ENCODE results near the gene RNF183.
"Not testable (repeated sequence)": the region's sequence is repeated elsewhere in the genome, so short reads cannot be mapped to it uniquely, and the experiment has no call there.

Gene RNF183

DNA sequence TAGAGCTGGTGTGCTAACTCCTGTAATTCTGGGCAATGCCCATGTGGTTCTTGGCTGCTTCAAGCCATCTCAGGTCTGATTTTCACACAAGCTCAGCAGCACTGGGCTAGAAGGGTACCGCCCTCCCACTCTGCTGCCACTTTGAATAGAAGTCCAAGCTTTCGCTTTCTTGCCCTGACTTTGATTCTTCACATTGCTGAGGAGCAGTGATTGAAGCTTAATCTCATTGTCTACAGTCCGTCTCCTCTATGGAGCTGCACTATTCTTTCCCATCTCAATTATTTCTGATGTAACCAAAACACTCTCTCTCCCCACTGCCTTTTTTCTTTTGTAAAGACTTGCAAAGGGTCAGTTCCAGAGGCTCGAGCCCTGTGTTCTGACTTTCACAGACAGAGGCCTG lies 12.9 kb upstream of the RNF183 start:
- DNase-seq (ENCODE audit: low spot score), result no peak

DNA sequence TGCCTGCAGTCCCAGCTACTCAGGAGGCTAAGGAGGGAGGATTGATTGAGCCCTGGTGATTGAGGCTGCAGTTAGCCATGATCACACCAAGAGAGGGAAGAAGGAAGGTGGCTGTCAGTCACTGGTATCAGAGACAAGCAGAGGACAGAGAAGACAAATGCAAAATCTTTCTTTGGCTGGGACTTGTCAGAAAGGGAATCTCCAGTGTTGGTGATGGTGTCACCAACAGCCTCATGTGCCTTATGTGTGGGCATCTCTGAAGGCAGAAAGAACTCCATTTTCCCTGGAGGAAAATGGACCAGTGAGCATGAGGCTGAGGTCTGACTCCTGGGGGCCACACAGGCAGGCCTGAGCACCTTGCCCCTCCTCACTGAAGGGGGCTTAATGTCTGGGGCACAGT lies 12.1 kb upstream of the RNF183 start:
- DNase-seq (ENCODE audit: low spot score), result no peak

DNA sequence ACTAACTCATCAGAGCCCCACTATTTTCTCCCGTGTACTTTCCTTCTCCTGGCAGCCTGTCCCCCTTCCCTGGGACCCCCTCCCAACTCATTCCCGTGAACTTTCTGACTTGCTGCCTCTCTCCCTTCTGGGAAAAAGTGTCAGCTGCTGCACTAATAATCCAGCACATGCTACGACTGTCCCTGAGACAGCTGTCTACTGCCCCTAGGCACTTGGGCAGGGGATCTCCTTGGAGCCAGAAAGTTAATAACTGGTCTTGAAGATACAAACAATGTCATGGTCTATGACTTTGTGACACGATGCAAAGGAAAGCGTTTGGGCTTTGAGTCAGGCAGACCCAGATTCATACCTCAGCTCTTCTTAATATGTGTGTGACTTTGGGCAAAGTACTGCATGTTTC lies 10.1 kb upstream of the RNF183 start:
- DNase-seq (ENCODE audit: low spot score), result no peak

DNA sequence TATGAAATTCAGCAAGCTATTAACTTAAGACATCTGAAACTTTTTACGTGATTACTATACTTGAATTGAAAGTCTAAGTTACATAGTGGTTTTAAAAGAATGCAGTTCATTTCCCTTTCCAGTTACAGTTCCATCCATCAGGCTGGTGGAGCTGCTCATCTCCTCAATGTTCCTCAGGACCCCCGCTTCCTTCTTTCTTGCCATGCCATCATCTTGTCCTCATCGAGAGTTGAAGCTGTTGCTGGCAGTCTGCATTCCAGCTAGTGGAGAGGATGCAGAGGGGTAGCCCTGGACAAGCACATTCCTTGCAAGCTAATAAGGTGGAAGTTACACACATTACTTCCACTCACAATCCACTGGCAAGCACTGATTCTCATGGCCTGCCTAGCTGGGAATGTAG lies 8.8 kb upstream of the RNF183 start:
- DNase-seq (ENCODE audit: low spot score), result no peak

DNA sequence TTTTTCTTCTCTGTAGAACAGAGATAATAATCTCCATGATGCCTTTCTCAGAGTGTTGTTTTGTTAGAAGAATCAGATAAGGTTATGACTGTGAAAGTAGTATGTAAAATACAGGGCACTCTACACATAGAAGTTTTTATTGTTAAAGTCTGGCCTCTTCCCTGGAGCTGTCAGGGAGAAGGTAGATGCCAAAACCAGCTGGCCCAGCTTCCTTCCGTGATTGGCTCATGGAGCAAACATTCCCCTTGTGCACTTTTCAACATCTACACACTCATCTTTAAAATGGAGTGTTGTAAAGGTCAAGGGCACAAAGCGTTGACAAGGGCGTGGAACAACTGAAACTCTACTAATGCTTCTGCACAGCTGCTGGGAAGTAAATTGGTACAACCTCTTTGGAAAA lies 7.4 kb upstream of the RNF183 start:
- no peak for DNase-seq (ENCODE audit: low spot score)

DNA sequence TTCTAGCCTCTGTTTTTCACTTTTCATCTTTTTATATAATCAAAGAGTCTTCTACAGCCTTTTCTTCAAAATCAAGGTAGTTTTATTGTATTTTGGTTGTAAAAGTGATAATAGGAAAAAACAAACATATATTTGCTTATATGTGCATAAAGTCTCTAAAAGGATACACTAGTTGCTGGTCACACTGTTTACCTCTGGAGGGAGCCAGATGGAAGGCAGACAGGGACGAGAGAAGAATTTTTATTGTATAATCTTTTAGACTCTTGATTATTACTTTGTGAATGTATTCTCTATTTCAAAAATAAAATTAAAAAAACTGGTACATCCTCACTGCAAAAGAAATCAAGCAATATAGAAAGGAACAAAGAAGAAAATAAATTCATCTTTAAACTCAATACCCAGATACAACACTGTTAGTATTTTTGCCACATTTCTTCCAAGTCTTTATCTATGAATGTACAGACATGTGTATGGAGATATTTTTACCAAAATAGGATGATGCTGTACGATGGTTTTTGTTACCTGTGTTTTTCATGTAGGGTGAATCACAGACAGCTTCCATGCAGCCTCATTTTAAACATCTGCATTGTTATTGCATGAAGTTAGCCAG lies 6.1 kb upstream of the RNF183 start:
- no peak for DNase-seq (ENCODE audit: low spot score)

DNA sequence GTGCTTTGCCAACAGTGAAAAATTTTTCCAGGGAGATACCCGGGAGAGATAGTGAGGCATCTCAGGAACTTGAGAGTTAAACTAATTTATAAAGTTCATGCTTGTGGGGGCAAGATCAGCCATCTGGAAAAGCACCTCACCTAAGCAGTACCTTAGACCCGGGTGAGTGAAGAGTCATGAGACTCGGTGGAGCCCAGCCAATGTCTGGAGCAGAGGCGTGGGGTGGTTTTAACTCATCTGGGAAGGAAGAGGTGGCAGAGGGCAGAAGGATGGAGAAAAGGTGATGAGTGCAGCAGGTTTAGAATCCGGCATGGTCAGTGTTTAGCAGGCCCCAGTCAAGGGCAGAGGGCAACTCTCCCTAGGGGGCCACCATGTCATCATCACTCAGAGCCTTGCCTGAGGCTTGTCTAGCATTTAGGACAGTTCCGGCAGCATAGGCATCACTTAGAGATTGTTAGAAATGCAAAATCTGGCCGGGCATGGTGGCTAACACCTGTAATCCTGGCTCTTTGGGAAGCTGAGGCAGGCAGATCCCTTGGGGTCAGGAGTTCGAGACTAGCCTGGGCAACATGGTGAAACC lies 4.3 kb upstream of the RNF183 start:
- no peak for DNase-seq (ENCODE audit: low spot score)

DNA sequence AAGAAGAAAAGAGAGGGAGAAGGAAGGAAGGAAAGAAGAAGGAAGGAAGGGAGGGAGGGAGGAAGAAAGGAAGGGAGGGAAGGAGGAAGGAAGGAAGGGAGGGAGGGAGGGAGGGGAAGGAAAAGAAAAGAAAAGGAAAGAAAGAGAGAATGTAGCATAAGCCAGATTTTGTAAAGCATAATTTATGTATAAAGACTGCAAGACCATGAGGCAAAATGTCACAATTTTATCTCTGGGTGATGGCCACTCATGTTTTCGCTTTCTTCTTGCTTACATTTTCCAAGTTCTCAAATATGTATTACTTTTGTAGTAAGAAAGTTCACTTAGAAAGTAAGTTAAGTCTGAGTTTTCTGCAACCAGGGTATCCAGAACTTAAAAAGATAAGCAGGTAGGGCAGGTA lies 3.4 kb upstream of the RNF183 start:
- no peak for DNase-seq (ENCODE audit: low spot score)

DNA sequence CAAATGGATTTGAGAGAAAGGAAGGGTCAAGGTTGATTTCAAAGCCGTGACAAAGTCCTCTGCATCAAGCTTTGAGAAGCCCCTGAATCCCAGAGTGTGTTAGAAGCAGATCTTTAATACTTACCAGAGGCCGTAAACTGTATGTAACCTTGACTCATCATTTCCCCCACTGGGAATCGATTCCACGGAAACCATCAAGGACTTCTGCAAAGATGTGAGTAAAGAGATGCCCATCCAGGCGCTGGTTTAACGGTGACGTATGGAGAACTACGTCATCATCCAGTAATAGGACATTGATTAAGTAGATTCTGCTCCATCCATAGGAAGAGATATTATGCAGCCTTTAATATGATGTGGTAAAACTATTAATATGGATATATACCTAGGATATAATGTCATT lies 1.6 kb downstream of the RNF183 start:
- no peak for DNase-seq (ENCODE audit: low spot score)

DNA sequence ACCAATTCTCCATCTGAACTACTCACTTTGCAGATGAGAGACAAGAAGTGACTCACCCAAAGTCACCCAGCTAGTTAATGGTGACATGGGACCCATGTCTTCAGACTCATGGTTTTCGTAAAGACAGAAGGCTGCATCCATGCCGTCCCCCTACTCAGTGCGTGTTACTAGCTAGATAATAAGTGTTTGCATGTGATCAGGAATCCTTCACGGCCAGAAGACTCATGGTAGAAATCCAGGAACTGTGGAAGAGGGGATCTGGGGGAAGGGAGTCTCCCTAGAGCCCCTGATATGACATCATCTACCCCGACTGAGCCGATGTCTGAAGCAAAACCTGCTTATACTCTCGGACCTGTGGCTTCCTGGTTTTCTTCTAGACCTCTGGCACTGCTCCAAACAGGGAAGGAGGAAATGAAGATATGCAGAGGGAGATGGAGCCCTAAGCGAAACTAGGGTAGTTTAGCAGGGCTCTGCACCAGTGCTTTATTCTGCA lies 3.3 kb downstream of the RNF183 start:
- no peak for DNase-seq (ENCODE audit: low spot score)

DNA sequence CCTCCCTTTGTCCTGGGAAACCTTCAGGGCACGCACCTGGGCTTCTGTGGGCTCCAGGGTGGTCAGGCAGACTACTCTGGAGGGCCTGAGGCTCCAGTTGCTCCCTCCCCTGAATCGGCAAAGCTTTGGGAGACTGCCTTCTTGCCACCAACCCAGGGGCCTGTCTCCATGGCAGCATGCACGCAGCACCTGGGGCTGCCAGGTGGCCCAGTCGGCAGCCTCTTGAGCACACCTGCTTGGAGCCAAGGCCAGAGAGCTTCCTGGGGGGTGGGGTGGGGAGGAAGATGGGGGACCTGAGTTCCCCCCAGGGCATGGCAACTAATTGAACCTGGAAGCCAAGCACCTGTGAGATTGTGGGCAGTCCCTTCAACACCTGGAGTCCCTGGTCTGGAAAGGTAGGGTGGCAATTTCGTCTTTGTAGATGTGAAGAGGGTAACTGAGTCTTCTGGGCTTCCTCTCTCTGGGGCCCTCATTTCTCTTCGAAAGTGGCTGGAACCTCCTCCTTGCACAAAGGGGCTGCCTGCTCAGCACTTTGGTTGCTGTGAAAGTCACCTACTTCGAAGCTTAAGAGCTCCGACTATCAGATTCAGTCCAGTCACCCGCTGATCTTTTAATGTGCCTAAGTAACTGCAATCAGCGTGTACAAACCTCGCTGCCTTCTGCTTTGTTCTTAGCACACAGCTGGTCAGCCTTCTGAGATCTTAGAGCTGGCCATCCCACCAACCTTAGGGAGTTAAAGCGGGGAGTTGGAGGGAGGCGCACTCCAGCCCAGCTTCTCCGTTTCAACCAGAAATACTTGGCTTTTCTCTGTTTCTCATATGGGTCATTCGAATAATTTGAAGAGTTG lies 4.0 kb downstream of the RNF183 start:
- DNase-seq (ENCODE audit: low spot score), result no peak

DNA sequence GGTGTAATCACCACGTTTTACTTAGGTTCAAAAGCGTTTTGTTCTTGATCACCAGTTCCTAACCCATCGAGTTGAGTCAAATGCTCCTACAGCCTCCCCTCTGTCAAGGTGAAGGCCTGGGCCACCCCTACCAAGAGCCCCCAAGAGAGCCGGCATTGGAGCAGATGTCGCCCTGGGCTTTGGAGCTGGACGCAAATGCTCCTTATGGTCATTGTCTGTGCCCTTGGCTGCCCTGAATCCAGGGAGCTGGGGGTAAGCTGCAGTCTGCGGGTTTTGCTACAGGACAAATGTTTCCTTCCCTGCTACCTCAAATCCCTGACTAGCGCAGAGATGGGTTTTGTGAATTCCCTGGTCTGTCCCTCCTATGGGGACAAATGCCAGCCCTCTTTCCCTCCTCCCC lies 4.9 kb downstream of the RNF183 start:
- no peak for DNase-seq (ENCODE audit: low spot score)

DNA sequence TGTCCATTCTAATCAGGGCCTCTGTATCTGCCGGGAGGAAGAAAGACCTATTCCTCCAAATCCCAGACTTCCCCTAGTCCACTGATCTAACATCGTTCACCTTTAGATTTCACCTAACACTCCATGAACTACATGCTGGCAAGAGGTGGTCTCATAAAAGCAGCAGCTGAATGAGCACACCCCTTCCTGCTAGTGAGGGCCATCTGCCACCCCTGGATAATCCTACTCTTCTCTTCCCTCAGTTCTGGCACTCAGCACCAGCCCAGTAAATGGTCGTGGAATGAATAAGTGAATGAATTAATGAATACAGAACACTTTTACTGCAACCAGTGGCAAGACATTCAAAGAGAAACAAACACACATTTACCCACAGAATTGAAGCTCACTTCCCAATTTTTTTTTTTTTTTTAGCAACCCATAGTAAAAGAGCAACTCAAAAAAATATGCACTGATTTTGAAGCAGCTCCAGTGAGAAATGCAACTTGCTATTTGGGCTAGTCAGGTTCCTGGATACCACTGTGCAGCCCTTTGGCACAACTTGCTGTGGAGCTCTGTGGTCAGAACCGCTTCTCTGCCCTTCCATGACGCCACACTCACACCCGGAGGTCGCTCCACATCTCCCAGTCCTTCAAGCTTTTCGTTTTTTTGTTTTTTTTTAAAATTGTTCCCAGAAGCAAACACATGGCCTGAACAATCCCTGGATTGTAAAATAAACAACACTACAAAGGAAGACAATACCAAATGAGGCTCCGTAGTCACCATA lies 6.2 kb downstream of the RNF183 start:
- no peak for DNase-seq (ENCODE audit: low spot score)

DNA sequence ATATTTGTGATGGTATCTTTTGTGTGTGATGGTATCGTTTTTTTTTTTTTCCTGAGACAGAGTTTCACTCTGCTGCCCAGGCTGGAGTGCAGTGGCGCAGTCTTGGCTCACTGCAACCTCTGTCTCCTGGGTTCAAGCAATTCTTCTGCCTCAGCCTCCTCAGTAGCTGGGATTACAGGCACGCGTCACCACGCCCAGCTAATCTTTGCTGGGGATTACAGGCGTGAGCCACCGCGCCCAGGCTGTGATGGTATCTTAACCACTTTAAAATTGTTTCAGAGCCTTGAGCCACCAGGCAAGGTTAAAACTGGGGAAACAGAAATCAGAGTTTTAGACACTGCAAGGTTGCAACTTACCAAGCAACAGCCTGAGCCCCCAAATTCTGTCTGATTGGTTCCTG lies 6.9 kb downstream of the RNF183 start:
- DNase-seq (ENCODE audit: low spot score), result not testable (repeated sequence)

DNA sequence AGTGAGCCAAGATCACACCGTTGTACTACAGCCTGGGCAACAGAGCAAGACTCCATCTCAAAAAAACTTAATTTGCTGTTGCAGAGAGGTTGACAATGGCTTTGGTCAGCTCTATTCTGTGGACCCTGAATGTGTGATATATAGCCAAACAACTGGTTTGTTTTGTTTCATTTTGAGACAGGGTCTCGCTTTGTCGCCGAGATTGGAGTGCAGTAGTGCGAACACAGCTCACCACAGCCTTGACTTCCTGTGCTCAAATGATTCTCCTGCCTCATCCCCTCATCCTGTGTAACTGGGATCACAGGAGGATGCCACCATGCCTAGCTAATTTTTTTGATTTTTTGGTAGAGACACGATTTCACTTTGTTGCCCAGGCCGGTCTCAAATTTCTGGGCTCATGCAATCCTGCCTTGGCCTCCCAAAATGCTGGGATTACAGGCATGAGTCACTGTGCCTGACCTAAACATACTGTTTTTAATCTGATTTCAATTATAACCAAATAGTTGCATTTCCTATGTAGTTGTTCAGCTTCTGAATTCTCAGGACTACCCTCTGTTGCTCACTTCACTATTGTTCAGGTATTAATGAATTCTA lies 9.8 kb downstream of the RNF183 start:
- no peak for DNase-seq (ENCODE audit: low spot score)

DNA sequence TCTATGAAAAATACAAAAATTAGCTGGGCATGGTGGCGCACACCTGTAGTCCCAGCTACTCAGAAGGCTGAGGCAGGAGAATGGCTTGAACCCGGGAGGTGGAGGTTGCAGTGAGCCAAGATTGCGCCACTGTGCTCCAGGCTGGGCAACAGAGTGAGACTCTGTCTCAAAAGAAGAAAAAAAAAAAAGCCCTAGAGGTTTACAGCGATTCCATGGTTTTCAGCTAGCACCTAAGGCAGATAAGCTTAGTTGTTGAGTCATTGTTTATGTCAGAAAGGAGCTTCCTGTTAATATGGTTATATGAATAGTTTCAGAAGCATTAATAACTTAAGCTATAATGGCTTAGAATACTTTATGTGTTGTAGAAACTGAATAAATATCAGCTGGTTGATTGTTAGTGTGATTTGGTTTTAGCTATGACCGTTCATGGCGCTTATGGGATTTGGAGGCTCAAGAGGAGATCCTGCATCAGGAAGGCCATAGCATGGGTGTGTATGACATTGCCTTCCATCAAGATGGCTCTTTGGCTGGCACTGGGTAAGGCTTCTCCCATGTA lies 13.0 kb downstream of the RNF183 start:
- no peak for DNase-seq (ENCODE audit: low spot score)

DNA sequence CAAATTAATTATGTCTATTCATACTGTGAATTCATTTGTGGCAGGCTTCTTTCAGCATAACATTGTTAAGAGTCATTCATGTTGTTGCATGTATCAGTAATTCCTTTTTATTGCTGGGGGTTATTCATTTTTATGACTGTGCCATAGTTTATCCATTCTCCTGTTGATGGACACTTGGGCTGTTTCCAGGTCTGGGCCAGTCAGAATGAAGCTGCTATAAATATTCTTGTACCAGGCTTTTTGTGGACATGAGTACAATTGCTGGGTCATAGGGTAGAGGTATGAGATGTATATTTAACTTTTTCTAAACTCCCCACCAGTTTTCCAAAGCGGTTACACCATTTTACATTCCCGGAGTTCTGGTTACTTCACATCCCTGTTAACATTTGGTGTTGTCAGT lies 14.1 kb downstream of the RNF183 start:
- no peak for DNase-seq (ENCODE audit: low spot score)

DNA sequence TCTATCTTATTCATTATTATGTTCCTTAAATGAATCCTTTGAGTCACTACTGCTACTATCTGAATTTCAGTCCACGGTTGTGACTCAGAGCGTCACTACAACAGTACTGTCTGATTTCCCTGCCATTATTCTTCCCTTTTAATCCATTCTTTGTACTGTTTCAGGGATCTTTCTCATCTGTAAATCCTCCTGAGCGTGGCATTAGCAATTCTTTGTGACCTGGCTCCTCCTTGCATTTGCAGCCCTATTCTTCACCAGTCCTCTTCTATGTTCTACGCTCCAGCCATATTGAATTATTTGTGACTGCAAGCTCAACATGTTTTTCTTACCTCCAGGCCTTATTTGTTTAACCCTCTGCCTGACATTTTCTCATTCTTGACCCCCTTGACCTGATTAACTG lies 21.8 kb downstream of the RNF183 start:
- DNase-seq (ENCODE audit: low spot score), result no peak

DNA sequence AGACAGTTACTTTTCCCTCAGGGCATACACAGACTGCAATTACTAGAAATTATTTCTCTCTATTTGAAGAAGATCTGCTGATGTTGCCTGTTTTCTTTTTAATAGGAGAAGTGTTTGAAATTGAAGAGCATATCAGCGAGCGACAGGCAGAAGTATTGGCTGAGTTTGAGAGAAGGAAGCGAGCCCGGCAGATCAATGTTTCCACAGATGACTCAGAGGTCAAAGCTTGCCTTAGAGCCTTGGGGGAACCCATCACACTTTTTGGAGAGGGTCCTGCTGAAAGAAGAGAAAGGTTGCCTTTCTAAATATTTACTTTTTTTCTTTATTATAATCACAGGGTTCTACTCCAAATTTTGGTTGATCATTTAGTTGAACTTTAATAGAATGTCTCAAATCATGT lies 24.3 kb downstream of the RNF183 start:
- no peak for DNase-seq (ENCODE audit: low spot score)

DNA sequence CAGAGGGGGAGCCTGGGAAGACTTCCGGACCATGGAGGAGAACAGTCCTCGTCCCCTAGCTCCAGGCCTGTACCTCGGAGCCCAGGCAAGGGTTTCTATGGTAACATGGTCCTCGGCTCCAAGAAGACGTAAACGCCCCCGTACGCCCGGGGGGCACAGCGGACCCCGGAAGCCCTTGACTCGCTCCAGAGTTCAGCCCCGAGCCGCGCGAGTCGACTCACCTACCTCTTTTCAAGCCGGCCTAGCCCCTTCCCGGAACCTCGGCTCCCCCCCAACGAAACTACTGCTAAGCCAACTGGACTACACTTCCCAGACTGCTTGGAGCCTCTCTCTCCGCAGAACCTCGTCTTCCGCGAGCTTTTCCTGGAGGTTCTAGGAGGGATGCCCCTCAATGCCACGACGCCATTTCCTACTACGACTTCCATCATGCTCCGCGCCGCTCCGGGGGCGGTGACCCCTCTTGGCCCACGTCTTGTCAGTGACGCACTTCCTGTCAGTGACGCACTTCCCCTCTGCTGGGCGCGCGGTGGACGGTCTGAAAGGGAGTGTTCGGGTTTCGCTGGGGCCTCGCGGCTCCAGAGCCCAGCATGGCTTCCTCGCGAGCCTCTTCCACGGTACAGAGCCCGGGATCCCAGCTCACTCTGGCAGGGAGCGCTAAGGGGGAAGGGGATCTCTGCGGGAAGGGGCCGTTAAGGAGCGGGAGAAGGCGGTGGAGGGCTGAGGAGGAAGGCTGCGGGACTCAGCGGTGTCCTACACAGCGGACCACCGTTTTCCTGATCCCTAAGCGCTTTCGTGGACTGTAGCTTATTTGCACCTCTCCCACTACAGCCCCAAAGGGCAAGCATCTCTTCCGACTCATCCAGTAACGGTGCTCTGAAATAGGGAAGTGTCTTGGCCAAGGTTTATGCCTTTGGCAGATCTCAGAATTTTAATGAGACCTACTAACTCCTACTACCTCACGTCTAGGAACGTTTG lies 27.7 kb downstream of the RNF183 start, which contains the start of the genes CDC26 and PRPF4:
Gene CDC26, minus strand, starts transcription at position 416 of the 975 bp plus-strand sequence. CDS start 3,065 bp downstream, outside the sequence.
Gene PRPF4, plus strand, starts transcription at position 502 of the 975 bp plus-strand sequence. Its CDS starts 86 bp downstream, at position 588.
- DNase-seq (ENCODE audit: low spot score), result peak; percentile 98

All from ecto neural progenitor cell (in vitro differentiated cells).